GM03348 (cell line): Measurements from ENCODE around the gene SPTBN1.

ENCODE experiments used
- DNase-seq: peaks from one replicate; pipeline ENCODE4 v3.0.0; 2012; ENCODE audit warnings: low spot score

The SPTBN1 gene

GRCh38 chr2:54653572-54654204, 197.6 kb downstream of the SPTBN1 start:
- DNase-seq = no peak

- DNase-seq = no peak
Measured at GRCh38 chr2:54655046-54655809, 199.1 kb downstream of the SPTBN1 start.

- DNase-seq = no peak
Measured at GRCh38 chr2:54656863-54657262, 200.7 kb downstream of the SPTBN1 start.

GRCh38 chr2:54657664-54658083, 201.5 kb downstream of the SPTBN1 start:
- DNase-seq = peak; percentile 47

- DNase-seq = peak; percentile 70
Measured at GRCh38 chr2:54658564-54659071, 202.5 kb downstream of the SPTBN1 start.

GRCh38 chr2:54659527-54659926, 203.4 kb downstream of the SPTBN1 start:
- DNase-seq = no peak

GRCh38 chr2:54660752-54661151, 204.6 kb downstream of the SPTBN1 start:
- DNase-seq = no peak

- DNase-seq = no peak
Measured at GRCh38 chr2:54663424-54664030, 207.4 kb downstream of the SPTBN1 start.

GRCh38 chr2:54664238-54664786, 208.2 kb downstream of the SPTBN1 start:
- no peak for DNase-seq

- peak; percentile 19 for DNase-seq
Measured at GRCh38 chr2:54665436-54665856, 209.3 kb downstream of the SPTBN1 start.

GRCh38 chr2:54666131-54666633, 210.1 kb downstream of the SPTBN1 start:
- peak; percentile 86 for DNase-seq

- peak; percentile 15 for DNase-seq
Measured at GRCh38 chr2:54666634-54667265, 210.6 kb downstream of the SPTBN1 start.

GRCh38 chr2:54667266-54667639, 211.1 kb downstream of the SPTBN1 start:
- DNase-seq = no peak

- DNase-seq = no peak
Measured at GRCh38 chr2:54667726-54668650, 211.9 kb downstream of the SPTBN1 start.

GRCh38 chr2:54668711-54669110, 212.6 kb downstream of the SPTBN1 start:
- no peak for DNase-seq

GRCh38 chr2:54669677-54670484, 213.8 kb downstream of the SPTBN1 start:
- peak; percentile 67 for DNase-seq

GRCh38 chr2:54670485-54671009, 214.4 kb downstream of the SPTBN1 start:
- no peak for DNase-seq

- DNase-seq = no peak
Measured at GRCh38 chr2:54671010-54671409, 214.9 kb downstream of the SPTBN1 start.

- DNase-seq = no peak
Measured at GRCh38 chr2:54671875-54672589, 215.9 kb downstream of the SPTBN1 start.
